Right renal cortex interstitium (tissue), 3 donors: ENCODE data around the gene MTPN. TPM values are rescaled to one million over a fixed set of nuclear protein-coding genes. Genes with fewer than 3 reads are reported as not detected.

Experiments used
- DNase-seq, 3 donors: peaks; one replicate each; pipeline ENCODE4 v3.0.0-alpha.2; 2013; ENCODE audit warnings: low read depth in 3 of 3, low spot score in 2 of 3
- polyA plus RNA-seq, 3 donors: library from polyadenylated mRNA; unstranded; fragments of 120-200 nt; gene quantifications; one replicate each; pipeline ENCODE4 v1.2.1, GENCODE V29; 2013; ENCODE audit not compliant: insufficient read length in 3 of 3

MTPN gene, protein sequence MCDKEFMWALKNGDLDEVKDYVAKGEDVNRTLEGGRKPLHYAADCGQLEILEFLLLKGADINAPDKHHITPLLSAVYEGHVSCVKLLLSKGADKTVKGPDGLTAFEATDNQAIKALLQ
- 100 to 1,000 TPM; 163 to 166 (median 165) TPM for polyA plus RNA-seq

DNA sequence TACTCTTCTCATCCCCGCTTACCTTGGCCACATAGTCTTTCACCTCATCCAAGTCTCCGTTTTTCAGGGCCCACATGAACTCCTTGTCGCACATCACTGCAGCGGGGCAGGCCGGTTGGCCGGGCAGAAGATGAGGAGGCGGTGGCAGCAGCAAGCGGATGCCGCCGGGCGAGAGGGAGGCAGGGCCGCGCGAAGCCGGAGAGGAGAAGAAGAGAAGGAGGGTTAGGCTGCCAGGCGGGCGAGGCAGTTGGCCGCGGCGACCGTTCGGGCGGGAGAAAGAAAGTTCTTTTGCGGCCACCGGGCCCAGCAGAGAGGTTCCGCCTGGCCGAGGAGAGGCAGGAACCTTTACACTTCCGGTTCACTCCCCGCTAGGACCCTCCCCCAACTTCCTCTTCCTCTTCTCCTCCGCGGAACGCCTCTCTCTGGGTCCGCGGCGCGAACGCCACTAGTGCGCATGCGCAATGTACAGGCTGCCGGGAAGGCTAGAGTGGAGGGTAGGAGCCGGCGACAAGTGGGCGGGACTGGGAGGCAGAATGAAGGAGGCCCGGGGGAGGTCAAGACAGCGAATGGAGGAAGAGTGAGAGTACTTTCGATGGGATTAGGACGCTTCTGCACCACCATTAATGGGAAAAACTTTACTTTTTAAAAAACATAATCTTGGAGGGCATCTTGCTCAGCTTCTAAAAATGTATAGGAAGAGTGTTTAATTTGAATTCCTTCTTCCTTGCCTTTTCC lies at the start of gene MTPN:
TSS of gene MTPN (minus strand) at position 353 of the 735 bp plus-strand sequence. CDS start at position 94, 259 bp downstream.
- peak; percentile 86 to 94 (median 92) for DNase-seq

DNA sequence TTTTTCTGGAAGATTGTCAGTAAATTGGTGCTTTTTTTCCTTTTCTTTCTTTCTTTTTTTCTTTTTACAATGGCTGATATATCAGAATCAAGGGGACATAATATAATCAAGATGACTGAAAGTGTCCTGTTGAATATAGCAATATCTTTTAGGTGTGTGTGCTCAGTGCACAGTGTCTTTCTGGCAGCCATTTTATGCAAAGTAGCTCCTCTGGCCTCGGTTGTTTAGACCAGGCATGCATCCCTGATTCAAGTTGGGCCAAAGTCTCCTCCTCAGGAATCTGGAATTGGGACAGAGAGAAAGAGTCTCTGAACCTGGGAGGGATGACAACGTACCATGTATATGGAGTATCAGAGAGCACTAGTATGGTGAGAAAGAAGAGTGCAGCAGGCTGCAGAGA lies 49.0 kb upstream of the MTPN start:
- DNase-seq, result no peak

DNA sequence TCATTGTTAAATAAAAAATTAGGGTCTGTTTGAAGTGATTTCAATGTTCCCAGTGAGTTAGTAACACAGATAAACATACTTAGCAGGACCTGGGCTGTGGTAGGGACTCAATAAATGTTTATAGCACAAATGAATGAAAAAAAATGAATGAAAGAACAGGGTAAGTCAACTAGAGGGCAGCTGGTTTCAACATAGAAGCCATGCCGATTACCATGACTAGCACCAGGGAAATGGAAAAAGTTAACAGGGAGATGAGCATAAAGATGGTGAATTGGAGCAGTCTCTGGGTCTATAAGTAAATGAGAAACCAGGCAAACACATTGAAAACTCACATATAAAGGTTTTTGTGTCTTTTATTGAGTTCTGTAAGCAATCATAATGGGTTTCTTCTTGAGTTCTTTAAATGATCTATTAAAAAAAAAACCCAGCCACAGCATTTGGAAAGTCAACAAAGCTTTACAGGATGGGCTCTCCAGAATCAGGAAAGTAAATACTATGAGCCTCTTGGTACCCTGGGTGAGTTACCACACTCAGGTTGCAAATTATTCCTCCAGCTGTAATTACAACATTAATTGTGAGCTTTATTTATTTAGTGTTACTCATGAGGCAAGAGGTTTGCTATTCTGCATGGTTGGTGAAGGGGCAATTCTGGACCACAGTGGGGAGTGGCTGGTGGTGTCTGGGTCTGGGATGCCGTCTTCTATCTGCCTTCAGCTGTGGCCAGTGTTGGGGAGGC lies 46.1 kb upstream of the MTPN start:
- no peak for DNase-seq

DNA sequence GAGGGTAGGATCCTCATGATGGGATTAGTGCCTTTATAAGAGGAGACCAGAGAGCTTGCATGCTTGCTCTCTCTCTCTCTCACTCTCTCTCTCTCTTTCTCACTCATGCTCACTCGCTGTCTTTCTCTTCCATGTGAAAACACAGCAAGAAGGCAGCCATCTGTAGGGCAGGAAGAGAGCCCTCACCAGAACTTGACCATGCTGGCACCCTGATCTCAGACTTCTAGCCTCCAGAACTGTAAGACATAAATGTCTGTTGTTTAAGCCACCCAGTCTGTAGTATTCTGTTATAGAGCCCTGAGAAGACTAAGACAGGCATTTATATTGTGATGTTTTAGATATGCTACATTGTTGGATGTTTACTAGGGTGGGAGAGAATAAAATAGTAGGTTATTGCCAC lies 43.4 kb upstream of the MTPN start:
- no peak for DNase-seq

DNA sequence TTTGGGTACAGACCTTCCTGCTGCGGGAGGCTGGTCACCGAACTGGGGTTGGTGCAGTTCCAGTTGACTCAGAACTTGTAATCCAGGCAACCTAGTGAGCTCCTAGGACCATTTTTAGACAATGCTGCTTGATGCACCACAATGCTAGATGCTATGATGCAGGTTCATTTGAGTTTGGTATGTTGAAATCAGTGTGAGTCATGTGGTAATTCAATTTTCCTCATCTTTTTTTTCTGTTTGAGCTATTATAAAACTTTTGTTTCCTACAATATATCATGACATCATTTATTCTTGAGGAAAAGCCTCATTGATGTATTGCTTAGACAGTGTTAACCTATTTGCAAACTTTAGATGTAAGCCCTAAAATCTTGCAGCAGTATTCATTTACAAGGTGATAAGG lies 40.9 kb upstream of the MTPN start:
- no peak for DNase-seq

DNA sequence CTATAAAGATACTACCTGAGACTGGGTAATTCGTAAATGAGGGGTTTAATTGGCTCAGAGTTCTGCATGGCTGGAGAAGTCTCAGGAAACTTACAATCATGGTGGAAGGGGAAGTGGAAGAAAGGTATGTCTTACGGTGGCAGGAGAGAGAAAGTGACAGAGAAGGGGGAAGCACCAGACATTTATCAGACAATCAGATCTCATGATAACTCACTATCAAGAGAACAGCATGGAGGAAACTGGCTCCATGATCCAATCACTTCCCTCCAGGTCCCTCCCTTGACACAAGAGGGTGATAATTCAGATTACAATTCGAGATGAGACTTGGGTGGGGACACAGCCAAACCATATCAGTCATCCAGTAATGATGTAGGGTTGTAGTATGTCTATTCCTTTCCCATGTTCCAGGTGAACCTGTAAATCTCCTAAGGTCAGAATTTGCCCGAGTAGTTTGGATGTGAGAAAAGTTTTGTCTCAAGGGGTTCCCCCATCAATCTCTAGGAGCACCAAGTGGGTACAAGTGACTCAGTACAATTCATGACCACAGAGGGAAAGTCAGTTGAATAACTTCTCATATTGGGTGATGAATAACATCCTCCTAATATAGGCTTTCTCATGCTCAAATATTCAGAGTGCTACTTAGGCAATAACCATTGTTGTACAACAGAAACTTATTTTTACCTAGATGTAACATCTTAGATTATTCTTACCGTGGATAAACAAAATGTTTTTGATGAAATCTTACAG lies 39.7 kb upstream of the MTPN start:
- DNase-seq, result no peak

DNA sequence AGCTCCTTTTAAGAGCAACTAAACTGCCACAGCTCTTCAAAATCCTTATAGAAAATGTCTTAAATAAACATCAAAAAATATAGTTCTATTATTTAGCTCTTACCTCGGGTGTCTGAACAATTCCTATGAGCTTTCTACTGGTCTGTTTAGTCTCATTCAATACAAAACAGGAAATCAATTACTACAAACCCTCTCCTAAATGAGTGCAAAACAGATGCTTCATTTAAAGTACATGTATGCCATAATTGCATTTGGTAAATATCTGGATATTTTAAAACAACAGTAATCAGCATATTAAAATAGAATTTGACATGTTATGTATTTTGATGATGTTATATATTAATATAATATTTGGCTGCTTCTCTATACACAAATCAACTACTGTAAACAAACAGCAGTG lies 38.5 kb upstream of the MTPN start:
- DNase-seq, result no peak

DNA sequence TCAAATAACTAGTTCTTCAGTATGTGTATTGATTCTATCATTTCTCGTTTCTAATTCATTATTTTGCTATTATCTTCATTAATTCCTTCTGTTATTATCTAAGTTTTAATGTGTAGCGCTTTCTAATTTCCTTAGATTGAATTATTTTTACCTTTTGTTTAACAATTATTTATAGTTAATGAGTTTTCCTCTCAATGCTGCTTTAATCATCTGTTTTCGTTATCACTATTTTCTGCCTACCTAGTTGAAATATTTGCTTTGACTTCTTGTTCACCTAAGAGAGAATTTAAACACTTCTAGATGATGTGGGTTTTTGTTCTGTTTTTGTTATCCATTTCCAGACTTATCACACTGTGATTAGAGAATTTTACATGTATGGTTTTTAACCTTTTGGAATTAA lies 37.5 kb upstream of the MTPN start:
- no peak for DNase-seq

DNA sequence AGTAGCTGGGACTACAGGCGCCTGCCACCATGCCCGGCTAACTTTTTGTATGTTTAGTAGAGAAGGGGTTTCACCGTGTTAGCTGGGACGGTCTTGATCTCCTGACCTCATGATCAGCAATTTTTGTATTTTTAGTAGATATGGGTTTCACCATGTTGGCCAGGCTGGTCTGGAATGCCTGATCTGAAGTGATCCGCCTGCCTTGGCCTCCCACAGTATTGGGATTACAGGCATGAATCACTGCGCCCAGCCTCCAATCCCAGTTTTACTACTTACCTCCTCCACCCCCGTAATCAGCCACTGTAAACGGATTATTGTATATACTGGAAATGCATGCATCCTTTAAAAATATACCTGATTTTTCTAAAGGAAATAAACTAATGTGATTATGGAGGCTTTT lies 35.1 kb upstream of the MTPN start:
- DNase-seq, result no peak

DNA sequence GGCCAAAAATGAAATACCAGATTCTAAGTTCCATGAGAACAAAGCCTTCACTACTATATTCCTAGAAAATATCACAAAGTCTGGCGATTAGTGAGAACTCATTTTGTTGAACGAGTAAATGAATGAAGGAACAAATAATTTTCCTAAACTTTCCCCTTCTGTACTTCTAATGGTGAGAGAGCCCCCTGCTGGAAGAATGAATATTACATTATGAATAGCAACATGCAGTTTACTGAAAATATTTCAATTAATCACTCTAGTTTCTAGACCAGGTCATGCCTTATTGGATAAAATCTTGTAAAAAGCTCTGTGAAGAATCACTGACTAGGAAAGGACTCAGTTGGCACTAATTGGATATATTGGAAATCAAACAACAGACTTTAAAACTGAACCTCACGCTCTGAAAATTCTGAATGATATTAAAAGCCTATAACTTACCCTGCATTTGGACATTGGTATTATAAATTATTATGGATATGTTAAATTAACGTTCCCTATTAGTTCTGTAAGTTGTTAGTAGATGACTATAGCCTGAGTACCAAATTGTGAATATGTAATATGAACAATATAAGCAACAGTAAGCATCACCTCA lies 32.4 kb upstream of the MTPN start:
- peak in 1 of 3 donors; percentile 29 for DNase-seq

DNA sequence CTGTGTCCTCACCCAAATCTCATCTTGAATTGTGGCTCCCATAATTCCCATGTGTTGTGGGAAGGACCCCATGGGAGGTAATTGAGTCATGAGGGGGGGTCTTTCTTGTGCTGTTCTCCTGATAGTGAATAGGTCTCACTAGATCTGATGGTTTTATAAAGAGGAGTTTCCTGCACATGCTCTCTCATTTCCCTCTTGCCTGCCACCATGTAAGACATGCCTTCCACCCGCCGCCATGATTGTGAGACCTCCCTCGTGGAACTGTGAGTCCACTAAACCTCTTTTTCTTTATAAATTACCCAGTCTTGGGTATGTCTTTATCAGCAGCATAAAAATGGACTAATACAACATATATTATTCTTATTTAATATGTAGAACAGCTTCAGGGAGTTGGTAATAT lies 29.0 kb upstream of the MTPN start:
- DNase-seq, result no peak

DNA sequence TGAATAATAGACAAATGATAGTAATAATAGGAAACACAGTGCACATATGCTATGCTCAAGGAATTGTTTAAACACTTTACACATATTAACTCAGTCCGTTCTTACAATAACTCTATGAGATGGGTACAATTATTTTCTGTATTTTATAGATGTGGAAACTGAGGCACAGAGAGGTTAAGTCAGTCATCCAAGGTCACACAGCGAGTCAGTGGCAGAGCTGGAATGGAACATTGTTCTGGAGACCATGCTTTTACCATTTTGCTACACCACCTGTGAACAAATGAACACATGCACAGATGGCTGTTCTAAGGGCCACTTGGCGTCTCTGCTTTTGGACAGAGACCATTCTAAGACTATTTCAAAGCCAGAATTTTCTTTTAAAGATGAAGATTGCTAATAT lies 26.9 kb upstream of the MTPN start:
- DNase-seq, result no peak

DNA sequence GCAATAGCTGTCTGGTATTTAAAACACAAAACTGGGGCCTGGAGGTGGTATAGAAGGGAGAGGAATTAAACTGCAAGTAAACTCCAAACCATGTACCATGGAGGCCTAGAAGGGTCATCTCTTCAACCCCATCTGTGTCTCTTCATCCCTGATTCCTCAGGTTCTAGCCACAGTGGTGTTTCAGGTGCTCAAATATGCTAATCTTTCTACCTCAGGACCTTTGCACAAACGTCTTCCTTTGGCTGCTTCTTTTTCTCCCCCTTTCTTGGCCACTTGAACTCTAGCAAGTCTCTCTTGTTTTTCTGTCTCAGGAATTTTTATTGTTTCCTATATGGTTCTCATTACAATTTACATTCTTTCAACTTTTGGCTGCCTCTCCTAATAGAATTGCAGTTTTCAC lies 25.6 kb upstream of the MTPN start:
- no peak for DNase-seq

DNA sequence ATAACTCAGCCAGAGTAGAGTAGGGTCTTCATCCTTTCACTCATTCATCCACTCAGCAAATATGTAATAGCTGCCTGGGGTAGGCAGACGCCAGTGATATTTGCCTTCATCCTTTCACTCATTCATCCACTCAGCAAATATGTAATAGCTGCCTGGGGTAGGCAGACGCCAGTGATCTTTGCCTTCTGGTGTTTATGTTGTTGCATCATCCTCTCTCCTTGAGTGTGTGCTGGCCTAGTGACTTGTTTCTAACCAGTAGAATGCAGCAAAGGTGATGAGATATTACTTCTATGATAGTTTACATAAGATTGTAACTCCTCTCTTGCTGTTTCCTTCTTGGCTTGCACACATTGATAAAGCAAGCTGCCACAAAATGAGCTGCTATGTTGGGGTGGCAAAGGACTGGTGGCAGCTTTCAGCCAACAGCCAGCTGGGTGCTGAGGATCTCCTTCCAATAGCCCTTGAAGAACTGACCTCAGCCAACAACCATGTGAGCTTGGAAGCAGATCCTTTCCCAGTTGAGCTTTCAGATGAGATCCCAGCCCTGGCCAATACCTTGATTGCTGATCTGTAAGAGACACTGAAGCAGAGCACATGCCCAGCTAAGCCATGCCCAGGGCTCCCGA lies 23.2 kb upstream of the MTPN start:
- no peak for DNase-seq

DNA sequence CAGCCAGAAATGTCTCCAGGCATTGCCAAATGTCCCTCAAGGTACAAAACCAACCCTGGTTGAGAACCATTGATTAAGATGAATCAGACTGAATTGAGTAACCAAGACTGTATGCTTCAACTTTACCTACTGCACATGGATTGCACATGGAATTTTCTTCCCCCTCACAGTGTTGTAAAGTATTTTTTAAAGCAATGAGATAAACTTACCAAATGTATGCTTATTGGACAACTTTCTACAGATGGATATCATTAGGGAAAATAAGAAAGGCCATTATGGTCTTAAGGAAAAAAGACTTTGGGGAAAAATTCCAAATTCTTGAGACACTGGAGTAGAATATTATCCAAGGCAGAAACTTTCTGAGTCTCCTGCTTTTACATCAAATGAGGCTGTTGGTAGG lies 20.9 kb upstream of the MTPN start:
- DNase-seq, result no peak

DNA sequence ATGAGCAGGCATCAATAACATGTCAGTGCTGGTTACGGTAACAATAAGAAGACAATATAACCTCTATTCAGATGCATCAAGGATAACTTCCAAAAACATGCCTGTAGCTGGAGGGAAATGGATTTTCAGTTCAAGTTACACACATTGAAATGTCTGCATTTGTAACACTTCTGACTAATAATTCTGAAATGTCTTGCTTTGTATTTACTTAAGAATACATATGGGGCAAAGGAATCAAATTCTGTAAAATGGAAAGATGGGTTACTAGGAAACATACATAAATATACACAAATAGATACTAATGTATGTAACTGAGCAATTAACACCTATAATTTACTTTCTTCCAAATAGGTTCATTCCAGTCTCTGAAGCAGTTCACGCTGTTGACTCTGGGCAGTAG lies 18.6 kb upstream of the MTPN start:
- no peak for DNase-seq

DNA sequence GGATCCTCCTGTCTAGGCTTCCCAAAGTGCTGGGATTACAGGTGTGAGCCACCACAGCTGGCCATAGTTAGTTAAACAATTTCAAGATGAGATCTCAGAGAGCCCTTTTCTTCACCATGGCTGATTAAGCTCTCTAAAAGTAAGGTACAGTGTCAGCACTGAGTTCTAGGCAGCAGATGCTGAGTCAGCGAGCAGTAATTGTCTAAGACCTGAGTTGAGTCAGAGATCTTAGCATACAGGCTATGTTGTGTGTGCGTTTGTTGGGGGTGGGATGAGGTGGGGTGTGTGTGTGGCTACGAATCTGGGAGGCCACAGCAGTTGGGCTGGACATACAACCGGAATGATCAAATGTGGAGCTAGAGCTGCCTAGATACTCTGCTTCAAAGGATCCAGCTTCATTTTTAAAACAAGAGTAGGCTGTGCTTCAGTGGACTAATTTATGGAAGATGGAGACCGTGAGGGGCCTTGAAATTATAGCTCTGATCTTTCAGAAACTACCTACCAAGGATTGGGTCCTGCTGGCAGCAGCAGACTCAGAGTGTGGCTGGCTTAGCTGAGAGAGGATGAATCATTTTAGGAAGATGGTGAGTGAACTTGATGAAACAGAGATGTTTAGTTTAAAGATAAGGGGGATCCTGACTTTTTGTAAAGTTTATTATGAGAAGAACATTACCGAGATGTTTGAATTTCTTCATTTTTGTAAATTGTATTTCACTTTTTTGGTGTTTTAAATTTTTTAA lies 17.5 kb upstream of the MTPN start:
- no peak for DNase-seq

DNA sequence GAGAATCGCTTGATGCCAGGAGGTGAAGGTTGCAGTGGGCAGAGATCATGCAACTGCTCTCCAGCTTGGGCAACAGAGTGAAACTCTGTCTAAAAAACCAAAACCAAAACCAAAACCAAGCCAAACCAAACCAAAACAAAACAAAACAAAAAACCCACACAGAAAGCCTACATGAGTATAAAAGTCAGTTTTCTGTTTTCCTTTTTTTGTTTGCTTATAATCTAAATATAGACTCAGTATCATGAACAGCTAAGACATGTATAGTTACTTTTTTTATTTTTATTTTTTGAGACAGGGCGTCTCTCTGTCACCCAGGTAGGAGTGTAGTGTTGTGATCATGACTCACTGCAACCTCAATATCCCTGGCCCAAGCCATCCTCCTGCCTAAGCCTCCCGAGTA lies 16.8 kb upstream of the MTPN start:
- no peak for DNase-seq

DNA sequence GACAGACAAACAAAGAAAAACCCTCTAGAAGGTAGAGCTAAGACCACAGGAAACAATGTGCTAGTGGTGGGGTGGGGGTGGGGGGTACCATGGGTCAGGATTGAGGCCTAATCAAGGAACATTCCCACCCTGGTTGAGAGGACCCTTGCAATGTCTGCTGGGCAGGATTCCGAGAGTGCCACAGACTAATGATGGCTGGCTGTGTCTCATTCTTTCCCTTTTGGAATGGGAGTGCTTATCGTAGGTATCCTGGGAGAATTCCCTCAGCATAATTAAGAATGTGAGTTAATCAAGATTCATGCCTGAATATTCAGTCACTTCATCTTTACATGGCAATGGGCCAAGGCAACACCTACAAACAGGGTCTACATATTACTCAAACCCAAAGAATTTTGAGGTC lies 14.7 kb upstream of the MTPN start:
- DNase-seq, result no peak

DNA sequence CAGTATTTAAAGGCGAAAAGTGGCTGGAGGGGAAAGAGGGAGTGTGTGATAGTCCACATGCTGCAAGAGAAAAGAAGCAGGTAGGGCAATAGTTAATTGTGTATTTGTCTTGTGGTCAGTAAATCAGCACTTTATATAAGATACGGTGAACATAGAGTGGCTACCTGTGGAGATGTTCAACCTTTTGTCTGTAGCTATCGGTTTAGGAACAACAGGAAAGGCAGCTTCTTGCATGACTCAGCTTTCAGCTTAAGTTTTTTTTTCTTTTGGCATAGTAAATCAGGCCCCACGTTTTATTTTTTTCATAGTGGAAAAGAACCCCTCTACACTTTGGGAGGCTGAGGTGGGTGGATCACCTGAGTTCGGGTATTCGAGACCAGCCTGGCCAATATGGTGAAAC lies 14.2 kb upstream of the MTPN start:
- DNase-seq, result no peak
